IMR-90 (cell line): ENCODE results near the gene ABL1. TPM values are rescaled to one million over a fixed set of nuclear protein-coding genes. Genes with fewer than 3 reads are reported as not detected.
A peak's percentile ranks its signal among the peaks of the same experiment; 100 is the strongest.

Source experiments
- ATAC-seq: fragments of 200-7000 bp; cut with Tn5 transposase; 2 replicates; pipeline ENCODE4 v1.9.1; 2020; ENCODE audit warnings: low read depth, mild to moderate bottlenecking, moderate library complexity
- BruUV-seq: library from RNA; stranded (reverse); fragments of 400-500 nt; replicated peaks from 2 replicates; lab custom pipeline; 2021; lab: Mats Ljungman, UMichigan
- CTCF ChIA-PET: fragments of 300-600 bp; formaldehyde crosslinking; extraction: SDS; loops from one replicate; lab custom pipeline; 2021; ENCODE audit warnings: antibody characterized with exemption; lab: Yijun Ruan, JAX
- POLR2A ChIA-PET: fragments of 300-600 bp; sonication (Branson Sonifier 250); formaldehyde crosslinking; loops from one replicate; lab custom pipeline; 2022; ENCODE audit warnings: antibody characterized with exemption; ENCODE audit not compliant: unreplicated experiment; lab: Charles Lee
- DNase-seq: peaks from one replicate; pipeline ENCODE4 v3.0.0; 2013
- H2AFZ ChIP-seq: replicated peaks from 2 replicates; pipeline ENCODE3; 2013; ENCODE audit warnings: low read length, mild to moderate bottlenecking; ENCODE audit not compliant: poor library complexity
- H2AK5ac ChIP-seq: 2 replicates; pipeline ENCODE4 v1.6.1; 2013; ENCODE audit warnings: low read depth, low read length, inconsistent platforms
- H2AK9ac ChIP-seq: replicated peaks from 2 replicates; pipeline ENCODE3; 2013; ENCODE audit warnings: mild to moderate bottlenecking, low read depth, low read length, moderate library complexity; ENCODE audit not compliant: poor library complexity
- H2BK120ac ChIP-seq: 2 replicates; pipeline ENCODE4 v1.6.1; 2013; ENCODE audit warnings: low read depth, low read length, inconsistent platforms
- H2BK15ac ChIP-seq: 3 replicates; pipeline ENCODE4 v1.6.1; 2013; ENCODE audit warnings: low read depth, low read length, inconsistent platforms
- H2BK20ac ChIP-seq: 2 replicates; pipeline ENCODE4 v1.6.1; 2013; ENCODE audit warnings: low read depth, mild to moderate bottlenecking, inconsistent platforms, low read length, moderate library complexity
- H2BK5ac ChIP-seq: 2 replicates; pipeline ENCODE4 v1.6.1; 2013; ENCODE audit warnings: mild to moderate bottlenecking, low read depth, low read length, inconsistent platforms; ENCODE audit not compliant: poor library complexity, severe bottlenecking
- H3K14ac ChIP-seq: replicated peaks from 2 replicates; pipeline ENCODE4 v1.6.1; 2013; ENCODE audit warnings: low read depth, low read length, inconsistent platforms
- H3K18ac ChIP-seq: 2 replicates; pipeline ENCODE4 v1.6.1; 2013; ENCODE audit warnings: low read depth, low read length, control low read depth
- H3K23ac ChIP-seq: 2 replicates; pipeline ENCODE4 v1.6.1; 2013; ENCODE audit warnings: low read depth, low read length, inconsistent platforms
- H3K27ac ChIP-seq: 2 replicates; pipeline ENCODE4 v1.5.1; 2013; ENCODE audit warnings: mild to moderate bottlenecking, control low read depth, low read length; ENCODE audit not compliant: insufficient read depth
- H3K27me3 ChIP-seq: 2 replicates; pipeline ENCODE4 v1.6.1; 2013; ENCODE audit warnings: low read length; ENCODE audit not compliant: control insufficient read depth, insufficient read depth
- H3K36me3 ChIP-seq: 2 replicates; pipeline ENCODE4 v1.6.1; 2013; ENCODE audit warnings: low read length, mixed read lengths; ENCODE audit not compliant: control insufficient read depth, insufficient read depth
- H3K4ac ChIP-seq: 2 replicates; pipeline ENCODE4 v1.6.1; 2013; ENCODE audit warnings: low read depth, low read length, inconsistent platforms
- H3K4me1 ChIP-seq: 2 replicates; pipeline ENCODE4 v1.6.1; 2013; ENCODE audit warnings: low read length, mixed read lengths; ENCODE audit not compliant: control insufficient read depth, insufficient read depth
- H3K4me2 ChIP-seq: 2 replicates; pipeline ENCODE4 v1.6.1; 2013; ENCODE audit warnings: low read depth, mild to moderate bottlenecking, control low read depth, low read length, moderate library complexity
- H3K4me3 ChIP-seq: 2 replicates; pipeline ENCODE4 v1.5.1; 2013; ENCODE audit warnings: low read depth, mild to moderate bottlenecking, control low read depth, low read length, moderate library complexity; ENCODE audit not compliant: insufficient read depth
- H3K56ac ChIP-seq: 2 replicates; pipeline ENCODE4 v1.6.1; 2013; ENCODE audit warnings: low read length, inconsistent platforms; ENCODE audit not compliant: insufficient read depth; ENCODE audit errors: extremely low read depth
- H3K79me1 ChIP-seq, 2 experiments: 2 replicates each; pipeline ENCODE4 v1.6.1; 2013; ENCODE audit warnings: low read length in 2 of 2, inconsistent platforms in 1 of 2, low read depth in 1 of 2
- H3K9ac ChIP-seq: 2 replicates; pipeline ENCODE4 v1.6.1; 2013; ENCODE audit warnings: low read depth, low read length, control low read depth
- H3K9me1 ChIP-seq: 2 replicates; pipeline ENCODE4 v1.6.1; 2013; ENCODE audit warnings: low read length, inconsistent platforms; ENCODE audit not compliant: insufficient read depth
- H3K9me3 ChIP-seq: 2 replicates; pipeline ENCODE4 v1.6.1; 2013; ENCODE audit warnings: low read length; ENCODE audit not compliant: control insufficient read depth, insufficient read depth
- H4K20me1 ChIP-seq: 2 replicates; pipeline ENCODE4 v1.6.1; 2013; ENCODE audit warnings: low read length, inconsistent platforms; ENCODE audit not compliant: insufficient read depth
- H4K5ac ChIP-seq: 2 replicates; pipeline ENCODE4 v1.6.1; 2013; ENCODE audit warnings: mild to moderate bottlenecking, low read depth, low read length, control low read depth
- H4K8ac ChIP-seq, 2 experiments: 2 replicates each; pipeline ENCODE4 v1.6.1; 2013; ENCODE audit warnings: low read depth in 2 of 2, low read length in 2 of 2, control low read depth in 1 of 2, inconsistent platforms in 1 of 2
- H4K91ac ChIP-seq: 2 replicates; pipeline ENCODE4 v1.6.1; 2013; ENCODE audit warnings: low read depth, low read length, inconsistent platforms; ENCODE audit not compliant: insufficient read depth
- BHLHE40 ChIP-seq: fragments of 150-350 bp; IDR thresholded peaks from 2 replicates; pipeline ENCODE4 v1.6.1; 2016; ENCODE audit warnings: mild to moderate bottlenecking, low read depth, low read length
- CEBPB ChIP-seq: IDR thresholded peaks from 2 replicates; pipeline ENCODE4 v1.6.1; 2012; ENCODE audit warnings: low read depth, low read length, improper control_type of control experiment
- CHD1 ChIP-seq: IDR thresholded peaks from 2 replicates; pipeline ENCODE4 v1.6.1; 2012; ENCODE audit warnings: low read depth, low read length, improper control_type of control experiment
- ELK1 ChIP-seq: fragments of 150-350 bp; IDR thresholded peaks from 2 replicates; pipeline ENCODE4 v1.6.1; 2016; ENCODE audit warnings: low read depth, mild to moderate bottlenecking, low read length, moderate library complexity, borderline replicate concordance
- FOS ChIP-seq: fragments of 150-350 bp; IDR thresholded peaks from 2 replicates; pipeline ENCODE4 v1.6.1; 2016; ENCODE audit warnings: low read depth, low read length
- MAFK ChIP-seq: IDR thresholded peaks from 2 replicates; pipeline ENCODE4 v1.6.1; 2012; ENCODE audit warnings: low read depth, low read length, improper control_type of control experiment
- MAZ ChIP-seq: IDR thresholded peaks from 2 replicates; pipeline ENCODE4 v1.6.1; 2012; ENCODE audit warnings: low read depth, mild to moderate bottlenecking, low read length, improper control_type of control experiment, moderate library complexity, borderline replicate concordance
- MXI1 ChIP-seq: IDR thresholded peaks from 2 replicates; pipeline ENCODE4 v1.6.1; 2012; ENCODE audit warnings: low read depth, mild to moderate bottlenecking, low read length, moderate library complexity, borderline replicate concordance
- NFE2L2 ChIP-seq: fragments of 150-350 bp; IDR thresholded peaks from 2 replicates; pipeline ENCODE4 v1.6.1; 2016; ENCODE audit warnings: low read depth, mild to moderate bottlenecking, low read length
- POLR2A ChIP-seq: IDR thresholded peaks from 2 replicates; pipeline ENCODE4 v1.6.1; 2012; ENCODE audit warnings: mild to moderate bottlenecking, low read depth, low read length
- RFX5 ChIP-seq: IDR thresholded peaks from 2 replicates; pipeline ENCODE4 v1.8.0; 2012; ENCODE audit warnings: low read depth, mild to moderate bottlenecking, low read length, moderate library complexity
- USF2 ChIP-seq: fragments of 150-350 bp; IDR thresholded peaks from 2 replicates; pipeline ENCODE4 v1.6.1; 2017; ENCODE audit warnings: mild to moderate bottlenecking, antibody characterized with exemption, low read length, low read depth
- WGBS, 2 experiments: methylation state at CpG; one replicate each; pipeline versions ENCODE4 v1.1.5 to v1.1.7; 2013; ENCODE audit warnings: missing lambda C conversion rate in 2 of 2; ENCODE audit not compliant: insufficient read length in 1 of 2; ENCODE audit errors: extremely low coverage in 2 of 2; 5-methylcytosine and 5-hydroxymethylcytosine counted together
- dilution Hi-C: fragments of 300-500 bp; cut with HindIII; formaldehyde crosslinking; loops from one replicate; pipeline ENCODE4 v1.14.3; 2018; ENCODE audit warnings: low sequenced_read_pairs; ENCODE audit not compliant: unreplicated experiment
- in situ Hi-C: fragments of 300-500 bp; cut with MboI; formaldehyde crosslinking; loops from 3 replicates; pipeline ENCODE4 v1.14.3; 2019; ENCODE audit warnings: low sequenced_read_pairs, inconsistent platforms, mixed read lengths
- intact Hi-C: fragments of 100-400 bp; cut with micrococcal nuclease; formaldehyde crosslinking; loops from 2 replicates; pipeline ENCODE4 v1.10.0; 2022
- polyA plus RNA-seq, 3 experiments: library from polyadenylated mRNA; depleted of rRNA; stranded (reverse); fragments of >200 nt; gene quantifications; 2 replicates each; pipeline ENCODE4 v1.2.3, GENCODE V29; 2012; ENCODE audit warnings: low replicate concordance in 1 of 3
- total RNA-seq: library from RNA; depleted of rRNA; stranded (reverse); fragments of >200 nt; gene quantifications from 2 replicates; pipeline ENCODE4 v1.2.3, GENCODE V29; 2012

Gene ABL1
- total and polyA plus RNA-seq, 2 of the 4 experiments (the other 2 are of a cell fraction), result 33.7 to 49.1 TPM

GRCh38 chr9:130887494-130888144, 52.6 kb downstream of the ABL1 start (continued):
- TF ChIP-seq CEBPB, result no peak

- no peak overlapping the region for H3K23ac ChIP-seq
- no peak overlapping the region for H2BK15ac ChIP-seq
- intact Hi-C loops (no loop called here), dilution Hi-C loops (no loop called here), in situ Hi-C loops (loop anchor here (5.0 kb wide), 1 partner anchor 154 kb away; no protein-coding TSS in a partner anchor)
- no peak overlapping the region for H3K18ac ChIP-seq
- CTCF ChIA-PET, result no interaction called here
- no peak overlapping the region for H3K14ac ChIP-seq
- BruUV-seq, result no TSS peak
- peaks cover 15% of the 10 kb centered on the region; the same call in 1 of the 2 replicates for H3K4me1 ChIP-seq
- H3K4me3 ChIP-seq, result no peak overlapping the region
- H2AK5ac ChIP-seq, result peak overlapping the region; percentile 25; the same call in 1 of the 2 replicates
- no peak for ATAC-seq
- H4K5ac ChIP-seq, result no peak overlapping the region
- H2BK5ac ChIP-seq, result no peak overlapping the region
- H4K8ac ChIP-seq, result no peak overlapping the region
- no peak for DNase-seq
- H3K9me1 ChIP-seq, result peaks cover 4% of the 10 kb centered on the region; the same call in 1 of the 2 replicates
- WGBS, 2 experiments, result 95% methylated on average over 13 of the region's 22 CpGs; no CpG with 5 or more reads in 1 of the 2 experiments
- POLR2A ChIA-PET, result no interaction called here
- H3K4me2 ChIP-seq, result no peak overlapping the region
- H4K20me1 ChIP-seq, result peaks cover 41% of the 10 kb centered on the region
- no peak overlapping the region for H3K27ac ChIP-seq
- no peak overlapping the region for H2BK120ac ChIP-seq
- no peak overlapping the region for H4K91ac ChIP-seq
- no peak overlapping the region for H3K9ac ChIP-seq
- H3K79me1 ChIP-seq, result peaks cover 19 to 50% of the 10 kb centered on the region in 2 experiments
- H2AFZ ChIP-seq, result no peak overlapping the region
- H3K27me3 ChIP-seq, result no peaks in the 10 kb centered on the region
- H3K36me3 ChIP-seq, result peaks cover 90% of the 10 kb centered on the region
- H2BK20ac ChIP-seq, result no peak overlapping the region
- TF ChIP-seq MXI1, result no peak
- no peak for TF ChIP-seq ELK1
- TF ChIP-seq NFE2L2, result no peak
- TF ChIP-seq MAZ, result no peak
- no peak for TF ChIP-seq RFX5
- no peak for TF ChIP-seq MAFK
- TF ChIP-seq FOS, result no peak
- TF ChIP-seq BHLHE40, result no peak
- TF ChIP-seq CHD1, result no peak
- TF ChIP-seq USF2, result no peak
- TF ChIP-seq POLR2A, result no peak
- peak overlapping the region; percentile 65 for H2AK9ac ChIP-seq
- peak overlapping the region; percentile 27; the same call in 1 of the 2 replicates for H3K4ac ChIP-seq
- H3K9me3 ChIP-seq, result no peaks in the 10 kb centered on the region
- no peak overlapping the region for H3K56ac ChIP-seq
Measured at GRCh38 chr9:130888146-130888885, 53.3 kb downstream of the ABL1 start.
